ENCODE measurements around the gene LIME1.

DNA sequence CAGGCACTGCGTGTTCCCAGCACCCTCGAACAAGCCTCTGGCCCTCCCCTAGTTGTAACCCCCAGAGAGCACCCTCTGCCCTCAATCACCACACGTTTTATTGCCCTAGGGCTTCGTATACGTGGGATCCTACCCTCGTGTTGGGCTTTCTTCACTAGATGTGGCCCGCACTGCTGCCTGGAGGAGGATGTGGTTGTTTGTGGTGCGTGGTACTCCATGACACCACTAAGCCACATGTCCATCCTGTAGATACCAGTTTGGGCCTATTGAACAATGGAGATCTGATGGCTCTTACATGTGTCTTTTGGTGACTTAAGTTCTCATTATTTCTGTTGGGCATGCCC, 20.2 kb downstream of the LIME1 start:
- TF ChIP-seq CTCF (conservative IDR thresholded peaks at IDR 0.05; ENCODE audit: low read length) (no peak), EZH2phosphoT487 (IDR thresholded peaks at IDR 0.05; ENCODE audit: borderline replicate concordance, low read depth, low read length) (no peak)

Data from OCI-LY7 (cell line).